ENCODE results near the gene LRRC23.

DNA sequence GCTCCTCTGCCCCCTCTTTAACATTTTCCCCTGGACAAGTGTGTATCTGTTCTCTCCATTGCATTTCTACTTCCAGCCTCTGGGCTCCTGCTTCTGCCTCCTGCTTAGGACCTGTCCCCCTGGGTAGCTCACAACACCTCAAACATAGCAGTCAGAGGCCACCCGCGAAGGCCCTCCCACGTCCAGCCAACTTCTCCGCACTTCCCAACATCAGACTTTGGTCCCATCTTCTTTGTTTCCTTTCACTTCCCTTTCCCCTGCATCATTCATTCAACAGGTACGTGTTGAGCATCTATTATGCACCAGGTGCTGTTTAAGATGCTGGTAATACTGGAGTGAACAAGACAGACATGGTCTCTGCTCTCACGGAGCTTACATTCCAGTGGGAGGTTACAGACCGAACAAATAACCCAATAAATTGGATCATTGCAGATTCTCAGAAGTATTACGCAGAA lies 42.3 kb downstream of the LRRC23 start:
- TF ChIP-seq, protein P1, sequence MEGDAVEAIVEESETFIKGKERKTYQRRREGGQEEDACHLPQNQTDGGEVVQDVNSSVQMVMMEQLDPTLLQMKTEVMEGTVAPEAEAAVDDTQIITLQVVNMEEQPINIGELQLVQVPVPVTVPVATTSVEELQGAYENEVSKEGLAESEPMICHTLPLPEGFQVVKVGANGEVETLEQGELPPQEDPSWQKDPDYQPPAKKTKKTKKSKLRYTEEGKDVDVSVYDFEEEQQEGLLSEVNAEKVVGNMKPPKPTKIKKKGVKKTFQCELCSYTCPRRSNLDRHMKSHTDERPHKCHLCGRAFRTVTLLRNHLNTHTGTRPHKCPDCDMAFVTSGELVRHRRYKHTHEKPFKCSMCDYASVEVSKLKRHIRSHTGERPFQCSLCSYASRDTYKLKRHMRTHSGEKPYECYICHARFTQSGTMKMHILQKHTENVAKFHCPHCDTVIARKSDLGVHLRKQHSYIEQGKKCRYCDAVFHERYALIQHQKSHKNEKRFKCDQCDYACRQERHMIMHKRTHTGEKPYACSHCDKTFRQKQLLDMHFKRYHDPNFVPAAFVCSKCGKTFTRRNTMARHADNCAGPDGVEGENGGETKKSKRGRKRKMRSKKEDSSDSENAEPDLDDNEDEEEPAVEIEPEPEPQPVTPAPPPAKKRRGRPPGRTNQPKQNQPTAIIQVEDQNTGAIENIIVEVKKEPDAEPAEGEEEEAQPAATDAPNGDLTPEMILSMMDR (IDR thresholded peaks at IDR 0.05), result no peak
- TF ChIP-seq EZH2phosphoT487 (IDR thresholded peaks at IDR 0.05), result no peak
- no peak for TF ChIP-seq EZH2 (IDR thresholded peaks at IDR 0.05)

Measured in neural progenitor cell (in vitro differentiated cells).